GM12873 (cell line): ENCODE measurements around the gene CACNA1C.

Source experiments
- CTCF ChIP-seq: IDR thresholded peaks from 2 replicates; pipeline ENCODE4 v1.5.1; 2012; ENCODE audit warnings: low read depth, mild to moderate bottlenecking, moderate library complexity, low read length, control low read depth; ENCODE audit not compliant: insufficient read depth; ENCODE audit errors: missing control alignments

CACNA1C gene

GRCh38 chr12:2649201-2650030 lies 596.6 kb downstream of the CACNA1C start:
- no peak for TF ChIP-seq CTCF

- no peak for TF ChIP-seq CTCF
Observed at GRCh38 chr12:2650261-2651067, 597.7 kb downstream of the CACNA1C start.

- TF ChIP-seq CTCF, result no peak
Observed at GRCh38 chr12:2651068-2651965, 598.5 kb downstream of the CACNA1C start.

- TF ChIP-seq CTCF, result no peak
Observed at GRCh38 chr12:2652011-2652400, 599.2 kb downstream of the CACNA1C start.

- TF ChIP-seq CTCF, result no peak
Observed at GRCh38 chr12:2652401-2653081, 599.8 kb downstream of the CACNA1C start.

- TF ChIP-seq CTCF, result no peak
Observed at GRCh38 chr12:2653461-2653965, 600.7 kb downstream of the CACNA1C start.
